ENCODE data around the gene RBPJL. TPM values are rescaled to one million over a fixed set of nuclear protein-coding genes. Genes with fewer than 3 reads are reported as not detected.

The RBPJL gene
- total and polyA plus RNA-seq, 2 of the 13 experiments (the other 11 are each of a cell fraction or from before 2014, with no cell fraction given), result not detected

DNA sequence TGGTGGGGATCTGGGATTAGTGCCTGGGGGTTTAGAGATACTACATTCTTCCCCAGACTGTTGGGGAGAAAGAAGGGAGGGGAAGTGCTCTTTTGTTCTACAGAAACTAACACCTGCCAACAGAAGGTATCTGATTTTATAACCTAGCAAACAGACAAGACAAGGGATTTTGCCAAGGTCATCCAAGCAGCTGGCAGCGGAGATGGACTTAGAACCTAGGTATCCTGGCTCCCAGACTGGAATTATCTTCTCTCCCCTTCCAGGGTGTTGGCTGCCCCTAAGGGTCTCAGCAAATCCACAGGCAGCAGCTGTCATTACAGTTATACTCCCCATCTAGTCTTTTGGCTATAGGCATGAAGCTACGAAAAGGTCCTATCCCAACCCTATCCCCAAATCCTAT, 33.2 kb downstream of the RBPJL start (continued):
- TF ChIP-seq ZNF615 (CRISPR knock-in tag; IDR thresholded peaks at IDR 0.05; ENCODE audit: borderline replicate concordance), result 0 out of 2 replicates have a peak, but pooled peaks have one; percentile 27
- TF ChIP-seq SRSF9 (IDR thresholded peaks at IDR 0.05; ENCODE audit: borderline replicate concordance, insufficient read depth, low read depth, low read length, poor library complexity, severe bottlenecking), result no peak
- TF ChIP-seq HNF4A (CRISPR knock-in tag; IDR thresholded peaks at IDR 0.05), result peak; percentile 41; the same call in 1 of the 2 replicates
- TF ChIP-seq SP2 (CRISPR knock-in tag; IDR thresholded peaks at IDR 0.05), result 0 out of 2 replicates have a peak, but pooled peaks have one; percentile 2
- peak; percentile 61; the same call in 1 of the 2 replicates for TF ChIP-seq PRMT3 (CRISPR knock-in tag; IDR thresholded peaks at IDR 0.05; ENCODE audit: borderline replicate concordance, low read depth)
- TF ChIP-seq, protein P1, sequence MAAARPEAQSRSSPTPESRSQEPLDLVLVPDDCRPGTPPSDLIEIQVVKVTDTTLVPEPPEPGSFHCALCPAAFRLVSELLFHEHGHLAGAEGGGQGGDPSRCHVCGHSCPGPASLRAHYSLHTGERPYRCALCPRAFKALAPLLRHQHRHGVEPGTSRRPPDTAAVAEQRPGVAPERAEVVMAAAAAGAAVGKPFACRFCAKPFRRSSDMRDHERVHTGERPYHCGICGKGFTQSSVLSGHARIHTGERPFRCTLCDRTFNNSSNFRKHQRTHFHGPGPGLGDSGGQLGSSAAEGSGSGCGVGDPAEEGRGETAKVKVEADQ (CRISPR knock-in tag; IDR thresholded peaks at IDR 0.05; ENCODE audit: borderline replicate concordance), result 0 out of 2 replicates have a peak, but pooled peaks have one; percentile 10
- TF ChIP-seq, protein P2, sequence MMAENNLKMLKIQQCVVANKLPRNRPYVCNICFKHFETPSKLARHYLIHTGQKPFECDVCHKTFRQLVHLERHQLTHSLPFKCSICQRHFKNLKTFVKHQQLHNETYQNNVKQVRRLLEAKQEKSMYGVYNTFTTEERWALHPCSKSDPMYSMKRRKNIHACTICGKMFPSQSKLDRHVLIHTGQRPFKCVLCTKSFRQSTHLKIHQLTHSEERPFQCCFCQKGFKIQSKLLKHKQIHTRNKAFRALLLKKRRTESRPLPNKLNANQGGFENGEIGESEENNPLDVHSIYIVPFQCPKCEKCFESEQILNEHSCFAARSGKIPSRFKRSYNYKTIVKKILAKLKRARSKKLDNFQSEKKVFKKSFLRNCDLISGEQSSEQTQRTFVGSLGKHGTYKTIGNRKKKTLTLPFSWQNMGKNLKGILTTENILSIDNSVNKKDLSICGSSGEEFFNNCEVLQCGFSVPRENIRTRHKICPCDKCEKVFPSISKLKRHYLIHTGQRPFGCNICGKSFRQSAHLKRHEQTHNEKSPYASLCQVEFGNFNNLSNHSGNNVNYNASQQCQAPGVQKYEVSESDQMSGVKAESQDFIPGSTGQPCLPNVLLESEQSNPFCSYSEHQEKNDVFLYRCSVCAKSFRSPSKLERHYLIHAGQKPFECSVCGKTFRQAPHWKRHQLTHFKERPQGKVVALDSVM (CRISPR knock-in tag; IDR thresholded peaks at IDR 0.05), result peak; percentile 7; the same call in 1 of the 2 replicates
- TF ChIP-seq, protein P3, sequence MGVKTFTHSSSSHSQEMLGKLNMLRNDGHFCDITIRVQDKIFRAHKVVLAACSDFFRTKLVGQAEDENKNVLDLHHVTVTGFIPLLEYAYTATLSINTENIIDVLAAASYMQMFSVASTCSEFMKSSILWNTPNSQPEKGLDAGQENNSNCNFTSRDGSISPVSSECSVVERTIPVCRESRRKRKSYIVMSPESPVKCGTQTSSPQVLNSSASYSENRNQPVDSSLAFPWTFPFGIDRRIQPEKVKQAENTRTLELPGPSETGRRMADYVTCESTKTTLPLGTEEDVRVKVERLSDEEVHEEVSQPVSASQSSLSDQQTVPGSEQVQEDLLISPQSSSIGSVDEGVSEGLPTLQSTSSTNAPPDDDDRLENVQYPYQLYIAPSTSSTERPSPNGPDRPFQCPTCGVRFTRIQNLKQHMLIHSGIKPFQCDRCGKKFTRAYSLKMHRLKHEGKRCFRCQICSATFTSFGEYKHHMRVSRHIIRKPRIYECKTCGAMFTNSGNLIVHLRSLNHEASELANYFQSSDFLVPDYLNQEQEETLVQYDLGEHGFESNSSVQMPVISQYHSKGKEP (CRISPR knock-in tag; IDR thresholded peaks at IDR 0.05), result no peak
- TF ChIP-seq, protein P4, sequence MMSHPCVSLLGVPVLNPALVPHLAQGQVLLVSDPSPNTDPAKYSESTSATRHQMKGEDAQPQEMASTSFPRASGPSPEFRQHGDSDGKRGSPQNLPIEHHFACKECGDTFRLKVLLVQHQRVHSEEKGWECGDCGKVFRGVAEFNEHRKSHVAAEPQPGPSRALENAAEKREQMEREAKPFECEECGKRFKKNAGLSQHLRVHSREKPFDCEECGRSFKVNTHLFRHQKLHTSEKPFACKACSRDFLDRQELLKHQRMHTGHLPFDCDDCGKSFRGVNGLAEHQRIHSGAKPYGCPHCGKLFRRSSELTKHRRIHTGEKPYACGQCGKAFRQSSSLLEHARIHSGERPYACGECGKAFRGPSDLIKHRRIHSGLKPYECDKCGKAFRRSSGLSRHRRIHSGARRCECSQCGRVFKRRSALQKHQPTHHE (CRISPR knock-in tag; IDR thresholded peaks at IDR 0.05; ENCODE audit: borderline replicate concordance), result no peak
- TF ChIP-seq TEAD3 (CRISPR knock-in tag; optimal IDR thresholded peaks at IDR 0.05; ENCODE audit: borderline replicate concordance), result peak; percentile 25
- TF ChIP-seq, protein P5, sequence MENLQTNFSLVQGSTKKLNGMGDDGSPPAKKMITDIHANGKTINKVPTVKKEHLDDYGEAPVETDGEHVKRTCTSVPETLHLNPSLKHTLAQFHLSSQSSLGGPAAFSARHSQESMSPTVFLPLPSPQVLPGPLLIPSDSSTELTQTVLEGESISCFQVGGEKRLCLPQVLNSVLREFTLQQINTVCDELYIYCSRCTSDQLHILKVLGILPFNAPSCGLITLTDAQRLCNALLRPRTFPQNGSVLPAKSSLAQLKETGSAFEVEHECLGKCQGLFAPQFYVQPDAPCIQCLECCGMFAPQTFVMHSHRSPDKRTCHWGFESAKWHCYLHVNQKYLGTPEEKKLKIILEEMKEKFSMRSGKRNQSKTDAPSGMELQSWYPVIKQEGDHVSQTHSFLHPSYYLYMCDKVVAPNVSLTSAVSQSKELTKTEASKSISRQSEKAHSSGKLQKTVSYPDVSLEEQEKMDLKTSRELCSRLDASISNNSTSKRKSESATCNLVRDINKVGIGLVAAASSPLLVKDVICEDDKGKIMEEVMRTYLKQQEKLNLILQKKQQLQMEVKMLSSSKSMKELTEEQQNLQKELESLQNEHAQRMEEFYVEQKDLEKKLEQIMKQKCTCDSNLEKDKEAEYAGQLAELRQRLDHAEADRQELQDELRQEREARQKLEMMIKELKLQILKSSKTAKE (CRISPR knock-in tag; IDR thresholded peaks at IDR 0.05; ENCODE audit: borderline replicate concordance), result 0 out of 2 replicates have a peak, but pooled peaks have one; percentile 5
- peak; percentile 30 for TF ChIP-seq IKZF4 (CRISPR knock-in tag; IDR thresholded peaks at IDR 0.05; ENCODE audit: borderline replicate concordance, low read depth, not compliant biosample characterization)
- TF ChIP-seq ZNF543 (CRISPR knock-in tag; IDR thresholded peaks at IDR 0.05), result 0 out of 2 replicates have a peak, but pooled peaks have one; percentile 18
- peak; percentile 63 for TF ChIP-seq MAFG (CRISPR knock-in tag; IDR thresholded peaks at IDR 0.05)
- TF ChIP-seq, protein P6, sequence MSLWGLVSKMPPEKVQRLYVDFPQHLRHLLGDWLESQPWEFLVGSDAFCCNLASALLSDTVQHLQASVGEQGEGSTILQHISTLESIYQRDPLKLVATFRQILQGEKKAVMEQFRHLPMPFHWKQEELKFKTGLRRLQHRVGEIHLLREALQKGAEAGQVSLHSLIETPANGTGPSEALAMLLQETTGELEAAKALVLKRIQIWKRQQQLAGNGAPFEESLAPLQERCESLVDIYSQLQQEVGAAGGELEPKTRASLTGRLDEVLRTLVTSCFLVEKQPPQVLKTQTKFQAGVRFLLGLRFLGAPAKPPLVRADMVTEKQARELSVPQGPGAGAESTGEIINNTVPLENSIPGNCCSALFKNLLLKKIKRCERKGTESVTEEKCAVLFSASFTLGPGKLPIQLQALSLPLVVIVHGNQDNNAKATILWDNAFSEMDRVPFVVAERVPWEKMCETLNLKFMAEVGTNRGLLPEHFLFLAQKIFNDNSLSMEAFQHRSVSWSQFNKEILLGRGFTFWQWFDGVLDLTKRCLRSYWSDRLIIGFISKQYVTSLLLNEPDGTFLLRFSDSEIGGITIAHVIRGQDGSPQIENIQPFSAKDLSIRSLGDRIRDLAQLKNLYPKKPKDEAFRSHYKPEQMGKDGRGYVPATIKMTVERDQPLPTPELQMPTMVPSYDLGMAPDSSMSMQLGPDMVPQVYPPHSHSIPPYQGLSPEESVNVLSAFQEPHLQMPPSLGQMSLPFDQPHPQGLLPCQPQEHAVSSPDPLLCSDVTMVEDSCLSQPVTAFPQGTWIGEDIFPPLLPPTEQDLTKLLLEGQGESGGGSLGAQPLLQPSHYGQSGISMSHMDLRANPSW (CRISPR knock-in tag; IDR thresholded peaks at IDR 0.05; ENCODE audit: borderline replicate concordance), result 0 out of 2 replicates have a peak, but pooled peaks have one; percentile 49

All from HepG2 (cell line).